Left cardiac atrium (tissue), 4 donors: ENCODE results near the gene GRPEL2. TPM values are rescaled to one million over a fixed set of nuclear protein-coding genes. Genes with fewer than 3 reads are reported as not detected.
A peak's percentile ranks its signal among the peaks of the same experiment; 100 is the strongest.

Experiments used
- ATAC-seq, 2 donors: fragments of 200-7000 bp; cut with Tn5 transposase; one replicate each; pipeline ENCODE4 v1.9.1; 2020; ENCODE audit warnings: mild to moderate bottlenecking in 2 of 2, moderate library complexity in 2 of 2
- DNase-seq: peaks from one replicate; pipeline ENCODE4 v3.0.0-alpha.2; 2020
- intact Hi-C, 2 donors: fragments of 100-400 bp; cut with DNase I; formaldehyde crosslinking; loops; one replicate each; pipeline versions ENCODE4 v1.14.1 to v1.15.1; 2022 to 2023
- total RNA-seq, 2 donors: library from RNA; stranded (reverse); fragmentation: NEBNext Ultra II Directional; extraction: Animal tissue kit (Norgen Biotek cat#: 25700); gene quantifications; one replicate each; pipeline ENCODE4 v1.2.1, GENCODE V29; 2021
- donor health status: DM: no; HTN: yes; CAD: no.
- donor health status: DM: no; HTN: yes; CAD: no; lungs with severe emphysema.
- donor health status: DM: yes; HTN: yes; CAD: no.
- donor health status: Dilated cardiomyopathy.

GRPEL2 gene
- total RNA-seq, 2 donors from 2014 or later = 8.7 to 15.4 TPM

- no peak for DNase-seq
- intact Hi-C loops = loop anchor here in 1 of 2 donors (2.0 to 5.0 kb wide), 2 partner anchors 52 to 249 kb away; no protein-coding TSS in a partner anchor
- no peak for ATAC-seq
Measured at GRCh38 chr5:149315753-149316152, 29.5 kb upstream of the GRPEL2 start.

- ATAC-seq = no peak
- intact Hi-C loops = loop anchor here in 1 of 2 donors (5.0 kb wide), 1 partner anchor 50 kb away; no protein-coding TSS in a partner anchor
Measured at GRCh38 chr5:149317281-149318048, 27.8 kb upstream of the GRPEL2 start.

GRCh38 chr5:149319174-149319573 is 26.1 kb upstream of the GRPEL2 start:
- ATAC-seq (no peak), DNase-seq (no peak)
- intact Hi-C loops = loop anchor here in 1 of 2 donors (5.0 kb wide), 1 partner anchor 48 kb away; no protein-coding TSS in a partner anchor

More at GRCh38 chr5:149317281-149318048, 27.8 kb upstream of the GRPEL2 start:
- no peak for DNase-seq

GRCh38 chr5:149320791-149321330 is 24.4 kb upstream of the GRPEL2 start:
- intact Hi-C loops = no loop called here
- DNase-seq = peak; percentile 93
- ATAC-seq = peak; percentile 94 to 95

GRCh38 chr5:149322518-149322917 is 22.8 kb upstream of the GRPEL2 start:
- ATAC-seq (no peak), DNase-seq (no peak)
- intact Hi-C loops = no loop called here

GRCh38 chr5:149323210-149323609 is 22.1 kb upstream of the GRPEL2 start:
- intact Hi-C loops = no loop called here
- no peak for DNase-seq
- ATAC-seq = no peak

GRCh38 chr5:149323621-149324205 is 21.6 kb upstream of the GRPEL2 start:
- intact Hi-C loops = no loop called here
- peak in 1 of 2 donors; percentile 30 for ATAC-seq

GRCh38 chr5:149324641-149325040 is 20.7 kb upstream of the GRPEL2 start:
- DNase-seq = no peak
- peak in 1 of 2 donors; percentile 10 for ATAC-seq
- intact Hi-C loops = no loop called here

More at GRCh38 chr5:149323621-149324205, 21.6 kb upstream of the GRPEL2 start:
- no peak for DNase-seq

- ATAC-seq (no peak), DNase-seq (no peak)
- intact Hi-C loops = no loop called here
Measured at GRCh38 chr5:149325166-149325735, 20.0 kb upstream of the GRPEL2 start.

GRCh38 chr5:149325894-149326293 is 19.4 kb upstream of the GRPEL2 start:
- ATAC-seq = no peak
- intact Hi-C loops = no loop called here
- DNase-seq = no peak

GRCh38 chr5:149326611-149327010 is 18.7 kb upstream of the GRPEL2 start:
- DNase-seq (no peak), ATAC-seq (no peak)
- intact Hi-C loops = no loop called here

GRCh38 chr5:149328177-149328576 is 17.1 kb upstream of the GRPEL2 start:
- no peak for ATAC-seq
- intact Hi-C loops = no loop called here

GRCh38 chr5:149333711-149334443 is 11.4 kb upstream of the GRPEL2 start:
- no peak for DNase-seq
- no peak for ATAC-seq
- intact Hi-C loops = no loop called here

More at GRCh38 chr5:149328177-149328576, 17.1 kb upstream of the GRPEL2 start:
- no peak for DNase-seq

GRCh38 chr5:149337736-149338135 is 7.6 kb upstream of the GRPEL2 start:
- intact Hi-C loops = no loop called here
- no peak for ATAC-seq
- no peak for DNase-seq

- ATAC-seq = no peak
- DNase-seq = no peak
- intact Hi-C loops = no loop called here
Measured at GRCh38 chr5:149338364-149338763, 6.9 kb upstream of the GRPEL2 start.

- no peak for ATAC-seq
- intact Hi-C loops = no loop called here
Measured at GRCh38 chr5:149340920-149341319, 4.4 kb upstream of the GRPEL2 start.

GRCh38 chr5:149341876-149342275 is 3.4 kb upstream of the GRPEL2 start:
- DNase-seq = no peak
- ATAC-seq = no peak
- intact Hi-C loops = no loop called here

More at GRCh38 chr5:149340920-149341319, 4.4 kb upstream of the GRPEL2 start:
- DNase-seq = no peak

- no peak for DNase-seq
- no peak for ATAC-seq
- intact Hi-C loops = no loop called here
Measured at GRCh38 chr5:149344151-149344550, 1.1 kb upstream of the GRPEL2 start.

GRCh38 chr5:149345892-149346222 is 558 bp downstream of the GRPEL2 start:
- DNase-seq (no peak), ATAC-seq (peak in 1 of 2 donors; percentile 8)
- intact Hi-C loops = no loop called here
